CD4-positive, alpha-beta T cell treated with Interleukin-15 for 1 hour (primary cell): Measurements from ENCODE around the gene PODXL.
A peak's percentile ranks its signal among the peaks of the same experiment; 100 is the strongest.

Source experiments
- DNase-seq: peaks from one replicate; pipeline ENCODE4 v3.0.0-alpha.2; 2020

PODXL gene

GRCh38 chr7:131556053-131556908 lies at the start of gene PODXL:
Gene PODXL (minus strand): TSS chr7:131556628. CDS start chr7:131556359, 269 bp downstream.
- peak; percentile 73 for DNase-seq

GRCh38 chr7:131605280-131605878 lies 49.0 kb upstream of the PODXL start:
- DNase-seq, result no peak

- no peak for DNase-seq
Measured at GRCh38 chr7:131604841-131605279, 48.4 kb upstream of the PODXL start.

GRCh38 chr7:131603932-131604331 lies 47.5 kb upstream of the PODXL start:
- DNase-seq, result no peak

GRCh38 chr7:131602994-131603372 lies 46.6 kb upstream of the PODXL start:
- no peak for DNase-seq

- DNase-seq, result no peak
Measured at GRCh38 chr7:131602304-131602993, 46.0 kb upstream of the PODXL start.

- no peak for DNase-seq
Measured at GRCh38 chr7:131600085-131600881, 43.9 kb upstream of the PODXL start.

- no peak for DNase-seq
Measured at GRCh38 chr7:131596785-131597184, 40.4 kb upstream of the PODXL start.

- no peak for DNase-seq
Measured at GRCh38 chr7:131595699-131596098, 39.3 kb upstream of the PODXL start.

GRCh38 chr7:131591687-131592319 lies 35.4 kb upstream of the PODXL start:
- no peak for DNase-seq

GRCh38 chr7:131587315-131587923 lies 31.0 kb upstream of the PODXL start:
- no peak for DNase-seq

GRCh38 chr7:131586759-131587158 lies 30.3 kb upstream of the PODXL start:
- no peak for DNase-seq

- no peak for DNase-seq
Measured at GRCh38 chr7:131586259-131586658, 29.8 kb upstream of the PODXL start.

GRCh38 chr7:131583430-131583829 lies 27.0 kb upstream of the PODXL start:
- no peak for DNase-seq

GRCh38 chr7:131581241-131582051 lies 25.0 kb upstream of the PODXL start:
- DNase-seq, result no peak

- DNase-seq, result no peak
Measured at GRCh38 chr7:131578602-131579001, 22.2 kb upstream of the PODXL start.

- no peak for DNase-seq
Measured at GRCh38 chr7:131574741-131575140, 18.3 kb upstream of the PODXL start.

- no peak for DNase-seq
Measured at GRCh38 chr7:131570401-131570800, 14.0 kb upstream of the PODXL start.

GRCh38 chr7:131568970-131569369 lies 12.5 kb upstream of the PODXL start:
- no peak for DNase-seq

GRCh38 chr7:131568510-131568909 lies 12.1 kb upstream of the PODXL start:
- DNase-seq, result no peak

- DNase-seq, result no peak
Measured at GRCh38 chr7:131564640-131565039, 8.2 kb upstream of the PODXL start.
